ENCODE data around the gene SMPD4.
"Not testable (repeated sequence)": the region's sequence is repeated elsewhere in the genome, so short reads cannot be mapped to it uniquely, and the experiment has no call there.

GRCh38 chr2:130180404-130181324 is 738 bp downstream of the SMPD4 start:
- not testable (repeated sequence) for TF ChIP-seq CTCF (IDR thresholded peaks at IDR 0.05; ENCODE audit: poor library complexity); EZH2 (IDR thresholded peaks at IDR 0.05; ENCODE audit: borderline replicate concordance); EZH2phosphoT487 (IDR thresholded peaks at IDR 0.05; ENCODE audit: low read depth, severe bottlenecking, unreplicated experiment)

Measured in hepatocyte (in vitro differentiated cells).